GM12801 (cell line): Measurements from ENCODE around the gene SCMH1.

Experiments used
- CTCF ChIP-seq: IDR thresholded peaks from one replicate; pipeline ENCODE4 v1.5.1; 2011; ENCODE audit warnings: control low read depth; ENCODE audit not compliant: insufficient read length; ENCODE audit errors: extremely low read depth

The SCMH1 gene

DNA sequence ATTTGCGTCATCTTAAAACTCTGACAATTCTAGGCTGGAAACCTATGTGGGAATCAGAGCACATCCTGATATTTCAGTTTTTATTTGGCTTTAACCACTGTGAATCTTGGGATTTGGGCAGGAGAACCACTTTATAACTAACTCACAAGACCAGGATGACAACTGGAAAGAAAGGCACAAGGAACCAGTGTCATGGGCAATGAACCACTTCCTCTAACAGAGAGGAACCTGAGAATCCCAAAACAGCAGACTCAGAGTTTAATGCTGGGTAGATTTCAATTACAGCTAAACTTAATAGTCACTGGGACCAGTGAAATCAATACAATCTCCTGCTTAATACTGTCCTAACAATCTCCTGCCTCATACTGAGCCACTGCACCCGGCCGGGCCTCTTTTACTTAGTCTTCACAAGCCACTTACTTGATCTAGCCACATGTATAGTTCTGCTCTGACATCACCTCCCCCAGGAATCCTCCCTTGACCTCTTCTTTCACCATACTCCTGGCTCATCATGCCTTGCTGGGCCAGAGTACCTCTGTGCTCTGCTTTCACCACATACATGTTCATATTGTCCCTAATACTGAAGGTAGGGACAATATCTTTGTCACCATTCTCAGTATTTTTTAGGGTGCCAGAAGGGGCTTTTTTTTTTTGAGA, 200.4 kb downstream of the SCMH1 start:
- no peak for TF ChIP-seq CTCF

- no peak for TF ChIP-seq CTCF
Observed at GRCh38 chr1:41038110-41038509, 204.0 kb downstream of the SCMH1 start.

DNA sequence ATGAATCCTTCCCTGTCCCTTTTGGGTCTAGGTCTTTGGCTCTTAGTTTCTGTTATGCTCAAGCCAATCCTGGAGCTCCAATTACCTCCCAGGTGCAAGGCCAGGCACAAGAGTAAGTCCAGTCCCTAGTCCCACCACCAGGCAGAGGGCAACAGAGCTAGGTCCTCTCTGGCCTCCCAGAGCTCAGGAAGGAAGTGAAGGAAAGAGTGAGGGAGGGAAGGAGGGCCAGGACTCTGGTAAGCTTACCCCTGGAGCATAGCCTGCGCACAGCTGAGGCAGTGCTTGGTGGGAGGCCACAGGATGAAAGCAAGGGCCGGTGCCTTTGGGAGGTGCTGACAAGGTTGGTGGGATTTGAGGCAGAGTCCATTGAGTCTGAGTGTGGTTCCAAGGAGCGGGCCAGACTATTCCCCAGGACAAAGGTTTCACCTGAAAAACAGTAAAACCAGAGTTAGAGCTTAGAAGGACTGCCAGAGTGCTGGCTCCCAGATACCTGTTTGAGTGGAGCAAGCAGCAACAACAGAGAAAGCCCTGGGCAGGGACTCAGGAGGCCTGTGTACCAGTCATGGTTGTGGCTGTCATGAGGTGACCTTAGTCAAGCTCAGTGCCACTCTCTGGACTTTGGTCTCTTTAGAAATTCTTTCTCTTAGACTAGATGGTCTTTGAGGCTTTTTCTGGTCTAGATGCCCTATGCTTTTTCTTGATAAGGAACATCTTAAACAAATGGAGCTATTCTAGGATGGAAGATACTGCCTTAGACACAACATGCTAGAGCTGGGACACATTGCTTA, 204.8 kb downstream of the SCMH1 start:
- TF ChIP-seq CTCF, result no peak

DNA sequence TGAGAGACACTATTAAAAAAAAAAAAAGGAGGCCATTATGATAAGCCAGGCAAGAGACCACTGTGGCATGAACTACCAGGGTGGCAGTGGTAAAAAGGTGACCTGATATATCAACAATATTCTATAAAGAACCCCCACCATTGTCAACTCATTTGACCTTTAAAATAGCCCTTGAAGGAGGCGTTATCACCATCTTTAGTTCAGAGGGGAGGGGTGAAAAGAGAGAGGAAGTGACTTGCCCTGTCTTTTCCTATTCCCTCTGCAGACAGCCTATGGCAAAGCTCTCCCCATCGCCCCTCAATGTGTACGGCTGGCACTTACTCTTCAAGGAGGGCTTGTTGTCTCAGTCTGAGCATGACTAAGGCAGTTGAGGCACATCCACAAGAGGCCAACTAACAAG, 208.8 kb downstream of the SCMH1 start:
- TF ChIP-seq CTCF, result no peak

- no peak for TF ChIP-seq CTCF
Observed at GRCh38 chr1:41032147-41032546, 210.0 kb downstream of the SCMH1 start.

DNA sequence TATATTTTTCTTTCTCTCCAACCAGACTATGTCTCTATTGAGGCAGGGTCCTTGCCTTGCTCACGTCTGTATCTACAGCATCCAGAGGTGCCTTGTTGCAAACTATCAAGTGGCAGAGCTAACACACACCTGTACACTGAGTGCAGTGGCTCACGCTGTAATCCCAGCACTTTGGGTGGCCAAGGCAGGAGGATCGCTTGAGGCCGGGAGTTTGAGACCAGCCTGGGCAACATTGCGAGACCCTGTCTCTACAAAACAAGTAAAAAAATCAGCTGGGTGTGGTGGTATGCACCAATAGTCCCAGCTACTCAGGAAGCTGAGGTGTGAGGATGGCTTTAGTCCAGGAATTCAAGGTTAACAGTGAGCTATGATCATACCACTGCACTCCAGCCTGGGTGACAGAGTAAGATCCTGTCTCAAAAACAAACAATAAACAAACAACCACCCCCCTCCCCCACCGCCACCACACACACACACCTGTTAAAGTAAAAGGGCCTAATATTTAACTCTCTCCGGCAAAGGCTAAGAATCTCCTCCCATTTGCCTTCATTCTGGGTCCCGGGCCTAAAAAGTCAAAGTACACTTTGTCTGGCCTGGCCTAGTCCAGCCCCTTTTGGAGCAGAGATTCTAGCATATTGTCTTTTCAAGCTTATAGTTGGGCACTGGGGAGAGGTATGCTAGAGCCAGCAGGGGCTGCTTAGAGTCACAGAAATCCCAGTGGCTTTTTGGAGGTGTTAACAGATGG, 211.1 kb downstream of the SCMH1 start:
- no peak for TF ChIP-seq CTCF

DNA sequence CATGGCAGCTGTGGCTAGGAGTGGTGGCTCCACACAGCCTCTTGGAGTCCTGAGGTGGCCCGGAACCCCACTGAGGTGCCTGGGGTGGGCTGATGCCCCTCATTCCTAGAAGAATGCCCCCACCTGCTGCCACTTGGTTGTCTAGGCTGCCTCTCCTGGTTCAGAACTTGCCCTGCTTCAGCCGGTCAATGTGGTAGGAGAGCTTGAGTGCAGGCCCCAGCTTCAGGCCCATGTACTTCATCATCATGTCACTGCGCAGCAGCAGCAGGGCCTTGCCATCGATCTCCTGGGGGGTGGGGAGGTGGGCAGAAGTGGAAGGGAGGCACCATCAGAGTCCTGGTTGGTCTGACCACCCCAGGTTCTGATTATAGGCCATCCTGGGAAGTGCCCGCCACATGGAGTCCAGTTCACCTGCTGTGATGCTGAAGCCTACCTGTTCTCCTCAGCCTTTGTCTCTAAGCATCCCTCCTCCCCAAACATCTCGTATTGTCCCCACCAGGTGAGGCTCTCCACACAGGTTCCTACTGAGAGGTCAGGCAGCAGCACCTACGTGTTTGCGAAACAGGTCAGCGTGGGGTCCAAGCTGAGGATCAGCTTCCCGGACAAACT, 214.0 kb downstream of the SCMH1 start:
- no peak for TF ChIP-seq CTCF
